DMS53 (cell line): ENCODE measurements around the gene AGPAT2.

Experiments used
- DNase-seq: peaks from one replicate; lab custom pipeline; 2025; lab: John Stamatoyannopoulos, UW

AGPAT2 gene

DNA sequence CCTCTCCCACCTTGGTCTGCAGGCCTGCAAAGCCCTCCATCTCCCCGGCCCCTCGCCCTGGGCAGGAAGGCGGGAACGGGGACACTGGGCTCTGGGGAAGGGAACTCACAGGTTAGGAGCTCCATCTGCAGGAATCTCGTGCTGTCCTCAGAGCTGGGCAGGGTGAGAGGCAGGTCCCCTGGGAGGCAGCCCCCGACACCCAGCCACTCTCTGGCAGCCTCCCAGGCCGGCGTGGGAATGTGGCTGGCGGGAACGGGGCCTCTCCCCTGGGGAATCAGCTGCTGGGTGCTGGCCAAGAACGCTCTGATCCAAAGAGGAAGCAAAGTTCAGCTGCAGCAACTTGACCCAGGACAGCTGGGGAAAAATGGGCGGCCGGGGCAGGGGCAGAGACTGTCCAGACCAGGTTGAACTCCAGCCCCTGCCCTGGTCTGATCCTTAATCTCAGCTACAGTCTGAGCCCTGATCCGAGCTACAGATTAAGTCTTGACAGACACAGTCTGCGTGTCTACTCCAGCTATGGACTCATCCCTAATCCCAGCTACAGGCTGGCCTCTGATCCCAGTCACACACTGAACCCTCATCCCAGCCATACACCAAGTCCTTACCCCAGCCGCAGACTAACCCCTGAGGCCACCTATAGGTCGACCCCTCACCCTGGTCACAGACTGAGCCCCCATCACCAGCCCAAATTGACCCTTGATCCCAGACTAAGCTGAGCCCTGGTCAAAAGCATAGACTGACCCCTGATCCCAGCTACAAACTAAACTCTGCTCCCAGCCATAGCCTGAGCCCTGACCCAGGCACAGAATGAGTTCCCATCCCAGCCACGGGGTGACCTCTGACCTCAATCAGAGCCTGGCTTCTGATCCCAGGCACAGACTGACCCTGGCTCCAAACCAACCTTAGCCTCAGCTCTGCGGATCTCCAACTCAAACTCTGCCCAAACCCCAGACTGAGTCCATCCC lies 61.9 kb downstream of the AGPAT2 start:
- DNase-seq: peak; percentile 44

DNA sequence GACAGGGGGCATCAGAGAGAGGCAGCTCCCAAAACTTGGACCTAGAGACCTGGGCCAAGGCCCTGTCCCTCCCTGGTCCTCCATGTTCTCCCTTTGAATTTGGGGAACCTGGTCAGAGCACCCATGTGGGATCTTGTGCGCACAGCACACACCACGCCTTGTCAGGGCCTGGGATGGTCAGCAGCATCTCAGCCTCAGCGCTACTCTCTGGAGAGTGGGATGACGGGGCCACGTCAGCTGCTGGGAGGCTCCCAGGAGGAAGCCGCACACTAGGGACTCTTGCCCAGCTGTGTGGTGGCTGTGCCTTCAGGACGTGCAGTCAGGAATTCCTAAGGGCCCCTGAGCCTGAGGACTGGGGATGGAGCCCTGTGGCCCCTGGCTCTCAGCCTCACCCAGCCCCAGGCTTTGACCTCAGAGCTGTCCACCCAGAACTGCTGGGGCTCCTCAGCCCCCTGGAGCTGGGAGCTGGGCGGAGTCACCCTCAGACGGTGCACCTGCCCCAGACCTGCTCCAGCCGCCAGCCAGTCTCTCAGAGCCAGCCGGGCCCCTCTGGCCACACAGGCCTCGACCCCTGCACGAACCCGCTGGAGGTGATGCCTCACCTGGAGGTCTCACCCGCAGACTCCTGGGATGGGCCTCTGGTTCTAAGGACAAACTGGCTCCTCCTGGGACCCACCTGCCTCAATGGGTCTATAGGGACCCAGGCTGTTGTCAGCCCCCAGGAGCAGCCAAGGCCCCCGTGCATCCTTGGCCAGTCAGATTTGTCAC lies 62.9 kb downstream of the AGPAT2 start:
- no peak for DNase-seq

DNA sequence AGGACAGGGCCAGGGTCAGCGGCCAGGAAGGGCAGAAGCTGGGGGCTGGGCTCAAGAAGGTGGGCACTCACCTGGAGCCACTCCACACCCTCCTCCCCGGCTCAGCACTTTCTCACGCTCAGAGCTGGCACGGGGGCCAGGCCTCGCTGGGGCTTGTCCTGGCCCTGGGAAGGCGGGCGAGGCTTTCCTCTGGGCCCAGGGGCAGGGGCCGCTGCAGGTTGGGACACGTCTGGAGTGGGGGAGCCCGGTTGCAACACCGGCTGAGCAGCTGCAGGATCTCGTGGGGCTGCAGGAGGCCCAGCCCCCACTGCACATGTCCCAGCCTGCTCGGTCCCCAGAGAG lies 63.4 kb downstream of the AGPAT2 start:
- DNase-seq: no peak
